AG08395 (cell line): Measurements from ENCODE around the gene CD52.
"Not testable (repeated sequence)": the region's sequence is repeated elsewhere in the genome, so short reads cannot be mapped to it uniquely, and the experiment has no call there.

ENCODE experiments used
- DNase-seq: peaks from one replicate; pipeline ENCODE4 v3.0.0; 2012; ENCODE audit warnings: mixed read lengths, low spot score

CD52 gene

DNA sequence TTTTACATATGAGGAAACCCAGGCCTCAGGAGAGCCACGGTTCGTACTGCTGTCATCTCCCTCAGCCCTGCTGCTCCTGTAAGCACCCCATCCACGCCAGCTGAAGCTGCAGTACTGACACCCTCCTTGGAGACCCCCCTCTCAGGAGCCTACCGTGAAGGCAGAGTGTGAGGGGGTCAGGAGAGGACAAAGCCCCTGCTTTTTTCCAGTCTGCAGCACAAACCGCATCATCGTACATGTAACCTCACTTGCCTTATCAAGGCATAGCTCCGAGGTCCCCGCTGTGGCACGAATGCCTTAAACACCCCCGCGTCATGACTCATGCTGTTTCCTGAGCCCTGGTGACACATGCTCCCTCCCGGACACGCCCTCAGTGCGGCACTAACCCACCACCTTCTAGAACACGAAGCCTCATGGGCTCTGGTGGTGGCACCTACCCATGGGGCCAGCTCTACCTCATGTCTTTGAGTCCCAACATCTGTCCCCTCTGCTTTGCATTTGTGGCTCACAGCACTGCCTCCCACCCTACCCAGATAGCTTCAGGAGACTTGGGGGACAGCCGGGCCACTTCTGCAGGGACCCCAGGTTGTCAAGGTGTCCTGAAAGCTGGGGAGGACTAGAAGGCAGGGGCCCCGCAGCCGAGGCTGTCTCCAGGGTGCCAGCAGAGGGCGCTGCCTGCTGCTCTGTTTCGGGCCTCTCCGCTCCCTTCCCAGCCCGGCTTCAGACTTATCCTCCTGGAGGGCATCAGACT, 33.0 kb upstream of the CD52 start:
- DNase-seq = peak; percentile 94

DNA sequence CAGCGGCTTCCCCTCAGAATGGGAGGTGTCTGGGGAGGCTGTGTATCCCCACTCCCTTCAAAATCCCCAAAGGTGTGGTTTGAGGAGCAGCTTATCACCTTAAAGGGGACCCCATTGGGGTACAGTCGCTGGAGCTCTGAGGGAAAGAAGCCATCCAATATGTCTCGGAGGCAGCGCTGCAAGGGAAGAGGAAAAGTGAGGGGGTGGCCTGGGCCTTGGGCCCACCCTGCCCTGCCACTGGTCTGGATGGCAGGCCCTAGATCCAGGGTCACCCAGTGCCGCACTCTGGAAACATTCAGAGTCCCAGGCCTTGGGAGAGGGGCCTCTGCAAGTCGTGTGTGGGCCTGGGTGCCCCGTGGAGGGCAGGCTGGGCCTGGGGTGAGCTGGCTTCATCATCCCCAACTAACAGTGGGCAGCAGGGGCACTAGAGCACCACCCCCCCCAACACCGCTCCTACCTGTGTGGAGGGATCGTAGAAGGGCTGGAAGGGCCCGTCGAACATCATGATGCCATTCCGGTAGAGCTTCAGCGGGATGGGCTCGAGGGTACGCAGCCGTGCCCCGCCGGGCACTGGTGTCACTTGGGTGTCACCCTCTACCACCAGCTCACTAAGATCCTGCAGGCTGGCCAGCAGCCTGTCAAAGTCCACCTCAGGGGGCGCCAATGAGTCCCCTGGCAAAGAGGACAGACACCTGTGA, 32.2 kb upstream of the CD52 start:
- DNase-seq = no peak

DNA sequence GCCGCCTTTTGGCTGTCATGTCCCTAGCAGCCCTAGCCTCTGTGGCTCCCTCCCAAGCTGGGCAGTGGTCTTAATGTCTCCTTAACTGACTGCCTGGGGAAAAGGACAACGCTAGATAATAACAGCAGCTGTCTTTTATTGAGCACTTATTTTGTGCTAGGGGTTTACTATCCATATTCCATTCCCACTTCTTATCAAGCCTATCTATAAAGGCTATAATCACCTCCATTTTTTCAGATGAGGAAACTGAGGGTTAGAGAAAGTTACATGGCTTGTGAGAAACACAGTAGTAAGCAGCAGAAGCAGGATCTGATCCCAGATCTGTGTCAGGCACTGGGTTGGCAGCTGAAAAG, 31.7 kb upstream of the CD52 start:
- DNase-seq = no peak

DNA sequence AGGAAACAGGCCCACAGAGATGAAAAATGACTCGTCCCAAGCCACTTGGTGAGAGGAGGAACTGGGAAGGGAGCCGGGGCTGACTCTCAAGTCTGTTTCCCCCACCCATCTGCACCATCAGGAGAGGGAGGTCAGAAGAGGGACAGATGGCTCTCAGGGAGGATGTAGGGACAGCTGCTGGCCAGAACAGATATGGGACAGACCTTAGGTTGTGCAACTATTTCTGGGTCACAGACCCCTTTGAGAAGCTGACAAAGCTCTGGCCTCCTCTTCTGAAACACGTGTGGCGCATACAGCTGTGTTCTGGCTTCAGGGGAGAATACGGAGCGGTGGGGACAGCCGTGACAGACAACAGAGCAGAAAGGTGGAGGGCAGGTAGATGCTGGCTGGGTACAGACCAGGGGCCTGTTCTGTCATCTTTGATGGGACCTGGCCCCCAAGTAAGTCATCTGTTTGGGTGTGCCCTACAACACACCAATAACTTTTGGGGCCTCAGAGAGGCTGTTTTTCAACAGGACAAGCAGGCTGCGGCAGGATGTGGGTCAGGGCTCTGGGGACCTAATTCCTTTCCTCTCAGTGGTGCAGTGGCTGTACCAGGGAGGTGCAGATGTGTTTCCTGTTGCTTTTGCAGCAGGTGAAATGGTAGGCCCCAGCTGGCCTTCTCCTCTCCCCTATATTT, 30.6 kb upstream of the CD52 start:
- DNase-seq = peak; percentile 60

DNA sequence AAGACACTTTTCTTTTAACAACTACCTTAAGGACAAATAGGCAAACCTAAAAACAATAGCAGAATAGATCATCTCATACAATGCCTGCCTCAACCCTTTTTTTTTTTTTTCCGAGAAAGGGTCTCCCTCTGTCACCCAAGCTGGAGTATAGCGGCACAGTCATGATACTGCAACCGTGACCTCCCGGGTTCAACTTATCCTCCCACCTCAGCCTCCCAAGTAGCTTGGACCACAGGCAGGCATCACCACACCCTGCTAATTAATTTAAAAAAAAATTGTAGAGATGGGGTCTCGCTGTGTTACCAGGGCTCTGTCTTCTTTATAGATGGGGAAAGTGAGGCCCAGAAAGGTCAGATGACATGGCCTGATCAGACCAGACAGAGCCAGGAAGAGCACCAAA, 29.9 kb upstream of the CD52 start:
- no peak for DNase-seq

DNA sequence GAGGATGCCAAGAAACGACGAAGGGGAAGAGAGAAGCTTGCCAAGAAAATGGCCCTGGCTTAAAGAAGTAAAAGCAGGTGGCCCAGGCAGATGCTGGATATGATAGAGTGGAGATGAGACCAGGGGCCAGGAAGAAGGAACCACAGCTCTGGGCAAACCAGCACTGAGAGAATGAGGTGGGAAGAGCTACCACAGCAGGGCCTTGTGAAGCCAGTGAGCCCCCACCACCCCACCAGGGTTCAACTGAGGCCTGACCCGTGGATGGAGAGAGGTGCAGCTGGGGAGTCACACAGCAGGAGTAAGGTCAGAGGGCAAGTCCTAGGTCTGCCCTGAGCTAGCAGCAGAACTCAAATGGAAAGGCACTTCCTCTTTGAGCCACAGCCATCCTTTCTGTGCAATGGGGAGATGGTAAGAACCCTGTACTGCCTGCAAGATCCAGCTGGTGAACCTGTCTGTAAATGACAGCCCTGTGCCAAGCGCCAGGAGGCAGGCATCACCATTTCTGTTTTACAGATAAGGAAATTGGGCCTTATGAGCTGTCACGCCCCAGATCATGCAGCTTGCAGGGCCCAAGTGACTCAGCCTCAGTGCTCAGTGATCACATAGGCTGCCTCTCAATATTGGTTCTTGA, 29.3 kb upstream of the CD52 start:
- DNase-seq = no peak

DNA sequence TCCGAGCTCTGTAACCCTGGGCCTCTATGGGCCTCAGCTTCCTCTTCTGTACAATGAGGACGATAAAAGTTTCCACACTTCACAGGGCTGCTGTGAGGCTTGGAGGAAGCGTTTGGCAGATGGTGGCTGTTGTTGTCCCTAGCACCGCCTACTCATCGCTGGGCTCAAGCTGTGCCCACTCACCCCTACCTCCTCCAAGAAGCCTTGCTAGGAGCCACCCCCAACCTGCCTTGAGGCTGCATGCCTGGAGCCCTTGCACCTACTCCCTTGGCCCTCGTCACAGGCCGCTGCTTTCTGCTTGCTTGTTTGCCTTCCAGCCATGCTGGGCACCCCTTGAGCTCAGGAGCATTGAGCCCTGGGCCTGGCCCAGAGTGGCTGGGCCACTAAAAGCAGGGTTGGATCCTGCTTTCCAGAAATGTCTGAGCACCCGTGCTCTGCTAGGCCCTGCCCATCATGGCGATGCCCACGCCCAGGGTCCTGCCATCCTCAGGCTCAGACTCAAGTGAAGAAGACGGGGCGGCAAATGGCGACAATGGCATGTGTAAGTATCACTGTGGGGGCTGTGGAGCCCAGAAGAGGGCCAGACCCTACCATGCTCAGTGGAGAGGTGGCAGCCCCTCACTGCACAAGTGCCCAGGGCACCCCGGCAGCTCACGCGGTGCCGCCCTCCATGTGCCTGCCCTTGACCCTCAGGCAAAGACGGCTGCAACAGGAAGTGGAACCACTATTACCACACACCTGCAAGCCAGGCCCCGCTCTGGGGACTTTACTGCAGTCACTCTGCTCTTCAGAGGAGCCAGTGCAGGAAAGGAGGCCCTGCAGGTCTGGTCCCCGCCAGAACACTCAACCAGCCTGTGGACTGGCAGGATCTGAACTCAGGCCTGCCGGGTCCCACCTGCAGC, 28.3 kb upstream of the CD52 start:
- no peak for DNase-seq

DNA sequence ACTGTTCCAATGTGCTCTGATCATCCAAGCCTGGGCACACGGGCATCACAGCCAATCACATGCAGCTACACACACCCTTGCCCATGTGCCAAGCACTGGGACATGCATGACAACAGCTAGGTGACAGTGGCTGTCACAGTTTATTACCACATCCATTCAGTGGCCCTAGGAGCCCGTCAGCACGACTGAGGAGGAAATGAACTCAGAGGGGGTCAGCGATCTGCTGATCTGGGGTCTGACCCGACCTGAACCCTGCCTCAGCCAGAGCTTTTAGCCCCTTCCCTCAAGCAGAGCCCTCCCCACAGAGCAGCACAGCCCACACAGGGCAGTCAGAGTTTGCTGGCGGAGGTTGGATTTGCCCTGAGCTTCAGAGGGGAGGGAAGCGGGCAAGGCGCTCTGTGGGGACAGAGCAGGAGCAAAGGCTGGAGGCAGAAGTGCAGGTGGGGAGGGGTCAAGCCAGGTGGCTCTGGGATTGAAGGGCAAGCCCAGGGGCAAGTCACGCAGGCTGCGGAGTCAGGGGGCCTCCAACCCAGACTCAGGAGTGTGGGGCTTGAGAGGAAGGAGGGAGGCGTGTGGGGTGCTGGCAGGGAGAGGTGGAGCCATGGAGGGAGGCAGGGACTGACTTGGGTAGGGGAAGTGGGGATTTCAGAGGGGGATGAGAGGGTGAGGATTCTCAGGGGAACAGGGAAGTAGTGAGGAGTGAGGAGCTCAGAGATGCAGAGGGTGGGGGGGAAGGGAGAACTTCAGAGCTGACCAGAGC, 27.5 kb upstream of the CD52 start:
- DNase-seq = no peak

DNA sequence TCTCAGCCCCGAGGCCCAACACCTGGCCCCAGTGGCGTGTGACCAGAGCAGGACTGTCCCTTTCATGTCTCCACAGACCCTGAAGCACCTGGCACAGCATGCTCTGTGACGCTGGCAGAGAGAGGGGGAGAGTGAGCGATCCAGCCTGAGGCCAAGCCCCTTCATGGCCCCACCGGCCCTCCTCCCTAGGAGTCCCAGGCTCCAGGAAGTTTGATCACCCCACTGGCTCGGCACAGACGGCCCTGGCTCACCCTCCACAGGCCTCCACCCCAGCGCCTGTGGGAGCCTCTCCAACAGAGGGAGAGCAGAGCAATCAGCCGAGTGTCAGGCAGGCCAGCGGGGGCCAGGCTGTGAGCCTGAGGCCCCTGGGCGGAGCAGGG, 26.9 kb upstream of the CD52 start:
- no peak for DNase-seq

DNA sequence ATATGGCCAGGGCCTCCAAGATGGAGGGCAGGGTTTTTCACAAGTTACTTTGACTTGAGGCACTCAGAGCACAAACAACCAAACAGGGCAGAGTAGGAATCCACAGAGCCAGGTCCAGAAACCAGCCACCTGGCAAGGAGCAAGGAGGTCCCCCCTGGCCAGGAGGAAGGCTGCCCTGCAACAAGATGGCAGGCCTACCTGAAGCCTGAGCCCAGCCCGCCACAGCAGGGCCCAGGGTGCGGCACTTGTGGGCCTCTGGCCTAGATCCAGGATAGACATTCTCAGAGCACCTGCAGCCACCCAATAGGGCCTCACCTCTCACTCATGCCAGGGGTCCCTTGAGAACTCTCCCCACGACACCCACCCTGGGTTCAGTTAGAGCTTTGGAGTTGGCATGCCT, 26.3 kb upstream of the CD52 start:
- DNase-seq = no peak

DNA sequence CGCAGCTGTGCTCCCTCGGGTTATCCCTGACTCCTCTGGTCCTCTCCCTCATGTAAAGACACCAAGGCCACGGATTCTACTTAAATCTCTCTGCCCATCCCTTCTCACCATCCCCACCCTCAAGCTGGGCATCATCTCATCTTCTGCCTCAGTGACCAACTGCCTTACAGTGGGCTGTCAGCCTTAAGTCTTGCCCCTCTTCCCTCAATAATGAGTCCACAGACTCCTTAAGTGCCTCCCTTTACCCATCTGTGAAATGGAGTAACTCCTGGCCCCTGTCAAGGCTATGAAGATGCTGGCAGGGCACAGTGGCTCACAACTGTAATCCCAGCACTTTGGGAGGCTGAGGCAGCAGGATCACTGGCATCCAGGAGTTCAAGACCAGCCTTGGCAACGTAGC, 25.8 kb upstream of the CD52 start:
- no peak for DNase-seq

DNA sequence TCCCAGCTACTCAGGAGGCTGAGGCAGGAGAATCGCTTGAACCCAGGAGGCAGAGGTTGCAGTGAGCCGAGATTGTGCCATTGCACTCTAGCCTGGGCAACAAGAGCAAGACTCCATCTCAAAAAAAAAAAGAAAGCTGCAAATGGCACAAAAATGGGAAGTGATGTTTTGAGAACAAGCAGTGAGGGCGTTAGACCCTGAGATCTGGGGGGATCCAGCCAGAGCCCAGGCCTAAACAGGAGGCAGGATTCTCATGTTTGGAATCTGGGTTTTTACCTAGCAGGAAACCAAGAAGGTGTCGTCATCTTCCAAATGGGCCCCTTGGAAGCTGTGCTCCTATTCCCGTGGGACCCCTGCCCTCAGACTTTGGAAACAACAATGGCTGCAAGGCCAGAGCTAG, 25.0 kb upstream of the CD52 start:
- not testable (repeated sequence) for DNase-seq

DNA sequence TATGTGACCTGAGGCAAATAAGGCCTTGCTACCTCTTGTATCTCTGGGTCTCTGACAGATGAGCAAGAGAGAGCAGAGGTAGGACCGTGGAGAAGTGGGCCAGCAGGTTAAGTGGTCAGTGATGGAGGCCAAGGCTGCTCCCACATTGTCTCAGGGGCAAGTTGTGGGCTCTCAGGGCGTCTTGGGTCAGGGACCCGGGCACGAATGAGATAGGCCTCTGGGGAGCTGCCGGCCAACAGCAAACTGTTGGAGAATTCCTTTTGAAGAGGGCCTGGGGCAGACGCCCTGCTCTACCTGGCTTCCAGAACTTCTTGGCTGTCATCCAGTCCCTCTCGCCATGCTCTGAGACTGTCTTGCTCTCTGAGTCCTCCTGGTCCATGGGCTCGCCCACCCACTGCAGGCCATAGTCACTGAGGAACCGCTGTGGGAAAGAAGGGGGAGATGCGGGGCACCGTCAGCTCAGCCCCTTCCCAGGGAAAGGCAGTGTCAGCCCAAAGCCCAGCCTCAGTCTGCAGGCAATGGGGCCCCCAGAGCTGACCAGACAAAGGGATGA, 23.8 kb upstream of the CD52 start:
- no peak for DNase-seq

DNA sequence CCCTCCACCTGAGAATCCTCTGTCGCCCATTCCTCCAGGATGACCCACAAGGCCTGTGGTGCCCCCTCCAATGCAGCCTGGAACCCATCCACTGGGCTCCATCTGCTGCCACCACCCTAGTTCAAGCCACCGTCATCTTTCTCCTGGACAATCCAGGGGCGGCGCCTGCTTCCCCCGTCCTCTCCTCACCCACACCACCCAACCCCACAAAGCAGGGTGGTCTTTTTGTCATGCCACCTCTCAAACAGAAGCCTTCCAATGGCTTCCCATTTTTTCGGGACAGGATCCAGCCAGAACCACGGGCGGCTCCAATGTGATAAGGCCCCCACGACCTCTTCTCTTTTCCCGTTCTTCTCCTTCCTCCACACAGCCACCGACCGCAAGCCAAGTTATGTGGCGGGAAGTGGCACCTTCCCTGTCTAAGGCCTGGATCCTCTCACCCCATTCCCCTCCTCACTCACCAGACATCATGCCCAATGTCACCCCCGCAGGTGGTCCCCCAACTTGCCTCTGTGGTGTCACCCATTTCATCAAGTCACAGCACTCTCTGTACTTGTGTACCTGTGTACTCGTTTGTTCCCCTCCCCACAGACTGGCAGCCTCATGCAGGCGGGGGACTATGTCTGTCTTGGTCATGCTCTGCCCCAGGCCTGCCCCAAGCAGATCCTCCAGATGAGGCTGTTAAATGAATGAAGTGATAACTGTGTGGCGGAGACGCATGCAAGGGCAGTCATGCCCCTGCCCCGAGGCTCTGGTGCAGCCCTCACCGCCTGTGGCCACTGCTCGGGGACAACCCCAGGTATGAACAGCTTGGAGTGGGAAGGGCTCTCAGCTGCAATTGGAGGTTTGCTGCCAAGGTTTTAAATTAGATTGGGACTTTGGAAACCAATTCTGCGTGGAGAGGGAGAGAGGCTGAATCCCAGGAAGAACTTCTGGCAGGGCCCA, 22.3 kb upstream of the CD52 start:
- no peak for DNase-seq

DNA sequence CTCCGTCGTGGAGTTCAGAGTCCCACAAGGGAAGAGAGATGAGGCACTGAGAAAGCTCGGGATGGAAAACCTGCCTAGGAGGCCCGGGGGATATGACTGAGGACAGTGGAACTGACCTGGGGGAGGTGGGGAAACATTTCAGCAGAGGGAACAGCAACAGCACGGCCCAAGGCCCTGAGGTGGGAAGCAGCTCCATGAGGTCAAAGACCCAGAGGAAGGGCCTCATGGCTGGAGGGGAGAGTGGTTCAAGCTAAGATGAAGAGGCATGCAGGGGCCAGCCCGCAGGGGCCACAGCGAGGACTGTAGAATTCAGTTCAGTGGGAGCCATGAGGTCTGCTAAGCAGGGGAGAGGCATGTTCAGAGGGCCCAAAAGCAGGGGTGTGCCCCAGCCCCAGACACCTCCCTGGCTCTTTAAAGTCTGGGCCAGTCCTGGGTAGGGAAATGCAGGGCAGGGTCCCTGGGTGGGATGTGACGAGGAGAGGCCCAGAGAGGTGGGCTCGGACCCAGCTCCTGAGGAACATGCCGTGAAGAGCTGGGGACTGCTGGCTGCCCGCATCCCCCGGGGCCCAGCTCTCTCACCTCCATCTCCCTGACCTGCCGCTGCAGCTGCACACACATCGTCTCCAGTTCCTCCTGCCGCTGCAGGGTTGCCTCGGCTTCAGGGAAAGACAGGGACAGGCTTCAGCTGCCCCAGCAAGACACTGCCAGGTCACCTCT, 21.3 kb upstream of the CD52 start:
- no peak for DNase-seq

DNA sequence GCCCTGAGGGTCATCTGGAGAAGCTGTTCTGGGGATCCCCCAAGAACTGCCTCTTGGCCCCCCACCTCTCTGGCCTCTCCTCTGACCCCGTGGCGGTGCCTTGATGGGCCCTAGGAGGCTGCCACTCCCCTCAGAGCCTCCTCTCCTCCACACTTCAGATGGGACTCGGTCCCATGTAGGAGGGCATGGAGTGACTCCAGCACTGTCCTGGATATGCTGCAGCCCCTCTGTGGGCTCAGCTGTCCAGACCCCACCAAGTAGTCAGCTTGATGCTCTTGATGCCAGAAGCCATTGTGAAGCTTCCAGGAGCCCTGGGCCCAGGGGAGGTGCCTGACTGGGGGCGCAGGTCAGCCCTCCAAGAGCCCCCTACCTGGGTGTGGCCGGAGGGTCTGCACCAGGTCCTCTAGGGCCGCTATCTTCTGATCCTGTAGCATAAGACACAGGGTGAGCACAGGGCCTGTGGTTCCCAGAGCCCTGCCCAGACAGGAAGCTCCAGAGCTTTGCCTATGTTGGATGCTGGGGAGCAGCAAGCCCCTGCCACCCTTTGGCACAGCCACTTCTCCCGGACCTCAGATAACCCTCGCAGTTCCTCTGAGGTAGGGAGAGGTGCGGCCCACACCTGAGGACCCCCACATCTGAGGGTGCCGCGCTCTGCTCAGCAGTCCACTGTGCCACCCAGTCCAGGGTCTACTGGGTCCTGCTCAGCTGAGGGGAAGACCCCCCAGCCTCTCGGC, 20.5 kb upstream of the CD52 start:
- no peak for DNase-seq

DNA sequence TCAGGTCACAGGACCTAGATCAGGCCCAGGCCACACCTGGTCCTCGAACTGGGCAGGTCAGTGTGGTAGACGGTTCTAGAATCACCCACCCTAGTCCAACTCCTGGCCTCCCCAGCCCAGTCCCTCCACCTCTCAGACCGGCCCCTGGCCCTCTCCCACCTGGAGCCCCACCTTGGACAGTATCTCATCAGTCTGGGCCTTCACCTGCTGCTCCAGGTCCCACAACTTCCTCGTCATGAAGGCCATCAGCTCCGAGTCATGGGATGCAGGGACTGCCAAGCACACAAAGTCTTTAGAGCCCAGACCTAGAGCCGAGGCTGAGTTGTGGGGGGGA, 20.0 kb upstream of the CD52 start:
- no peak for DNase-seq

DNA sequence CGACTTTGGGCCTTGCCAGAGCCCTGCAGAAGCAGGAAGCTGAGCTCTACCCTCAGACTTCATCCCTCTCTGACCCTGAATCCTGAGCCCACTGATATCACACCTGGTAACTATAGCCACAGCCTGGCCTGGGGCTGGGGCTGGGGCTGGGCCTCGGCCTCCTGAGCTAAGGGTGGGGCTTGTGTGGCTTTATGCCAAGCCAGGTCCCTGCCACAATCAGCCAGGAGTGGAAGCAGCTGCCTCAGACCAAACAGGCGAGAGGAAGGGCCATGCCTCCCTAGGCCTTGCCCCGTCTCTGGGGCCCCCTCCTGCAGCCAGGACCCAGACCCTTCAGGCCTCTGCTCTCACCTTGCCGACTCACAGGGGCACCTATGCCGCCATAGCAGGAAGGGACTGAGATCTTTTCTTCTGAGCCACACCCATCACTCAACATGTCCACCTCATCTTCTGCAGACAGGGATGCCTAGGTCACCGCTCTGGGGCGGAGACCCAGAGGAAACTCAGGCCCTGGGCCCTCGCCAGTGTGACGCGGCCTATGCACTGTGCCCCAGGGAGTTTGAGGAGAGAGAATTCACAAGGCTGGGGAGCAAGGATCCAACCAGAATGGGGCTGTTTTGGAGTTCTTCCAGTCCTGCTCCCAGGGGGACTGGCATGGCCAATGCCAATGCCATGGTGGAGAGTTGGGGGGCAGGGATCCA, 17.0 kb upstream of the CD52 start:
- DNase-seq = no peak
